Vagina (tissue), 2 donors: ENCODE results near the gene CACNB2. TPM values are rescaled to one million over a fixed set of nuclear protein-coding genes. Genes with fewer than 3 reads are reported as not detected.

ENCODE experiments used
- DNase-seq, 2 donors: peaks; one replicate each; pipeline ENCODE4 v3.0.0-alpha.2; 2017; ENCODE audit errors: extremely low spot score in 2 of 2
- H3K27ac ChIP-seq: fragments of 200-600 bp; sonication (generic); one replicate; pipeline ENCODE4 v1.5.1; 2019
- H3K27me3 ChIP-seq: fragments of 200-600 bp; sonication (generic); one replicate; pipeline ENCODE4 v1.5.1; 2019
- H3K36me3 ChIP-seq, 2 donors: fragments of 200-600 bp; sonication (generic); one replicate each; pipeline ENCODE4 v1.5.1; 2017 to 2019
- H3K4me1 ChIP-seq: fragments of 200-600 bp; sonication (generic); one replicate; pipeline ENCODE4 v1.5.1; 2019
- H3K4me3 ChIP-seq, 2 donors: fragments of 200-600 bp; sonication (generic); 1 replicate in 1 of 2; 2 replicates in 1 of 2; pipeline ENCODE4 v1.5.1; 2016 to 2019
- H3K9me3 ChIP-seq: fragments of 200-600 bp; sonication (generic); one replicate; pipeline ENCODE4 v1.5.1; 2019
- POLR2A ChIP-seq, 2 donors: fragments of 450-650 bp; IDR thresholded peaks; one replicate each; pipeline ENCODE4 v1.6.1; 2017; ENCODE audit warnings: antibody characterized with exemption in 2 of 2, mild to moderate bottlenecking in 2 of 2, moderate library complexity in 2 of 2
- POLR2AphosphoS5 ChIP-seq, 2 donors: sonication (generic); formaldehyde crosslinking; IDR thresholded peaks; one replicate each; pipeline ENCODE4 v1.9.0; 2017; ENCODE audit warnings: antibody characterized with exemption in 2 of 2, mild to moderate bottlenecking in 2 of 2, low read depth in 1 of 2; ENCODE audit not compliant: insufficient read depth in 1 of 2
- intact Hi-C: fragments of 100-400 bp; cut with DNase I; formaldehyde crosslinking; loops from one replicate; pipeline ENCODE4 v1.15.1; 2023
- total RNA-seq: library from RNA; depleted of rRNA; stranded (reverse); fragments of >200 nt; gene quantifications from one replicate; pipeline ENCODE4 v1.2.3, GENCODE V29; 2016
- TF ChIP-seq, protein P1 (sequence below), 3 experiments: fragments of 450-650 bp in 2 of 3; fragments of 200-600 bp in 1 of 3; sonication (generic) in 1 of 3; IDR thresholded peaks; one replicate each; pipeline ENCODE4 v1.5.1; 2017 to 2019; ENCODE audit warnings: antibody characterized with exemption in 3 of 3, mild to moderate bottlenecking in 2 of 3, moderate library complexity in 2 of 3

Gene CACNB2
- total RNA-seq, 1 donor from 2014 or later = 12.8 TPM

DNA sequence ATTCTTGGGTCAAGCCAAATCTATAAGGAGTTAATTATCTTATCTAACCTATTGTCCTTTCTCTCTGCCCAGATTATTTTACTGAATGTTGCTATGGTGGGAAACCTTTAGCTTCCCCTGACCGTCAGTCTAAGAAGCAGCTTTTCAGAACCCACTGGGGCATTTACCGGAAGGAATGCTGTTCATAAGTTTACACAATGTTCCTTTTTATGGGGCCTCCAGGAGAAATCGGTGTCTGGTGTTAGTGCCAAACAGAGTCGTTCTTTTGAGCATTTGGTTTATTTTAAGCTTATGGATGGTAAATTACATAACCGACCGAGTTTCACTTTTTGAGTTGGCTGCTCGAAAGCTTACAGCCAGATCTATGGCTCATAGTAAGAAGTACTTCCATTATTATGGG is 111.9 kb downstream of the CACNB2 start:
- Histone ChIP-seq H3K9me3 (no peaks in the 10 kb centered on the region), H3K4me3 (no peak overlapping the region), H3K27ac (no peak overlapping the region), H3K27me3 (no peaks in the 10 kb centered on the region), H3K36me3 (no peaks in the 10 kb centered on the region), H3K4me1 (no peaks in the 10 kb centered on the region)
- TF ChIP-seq, protein P1, sequence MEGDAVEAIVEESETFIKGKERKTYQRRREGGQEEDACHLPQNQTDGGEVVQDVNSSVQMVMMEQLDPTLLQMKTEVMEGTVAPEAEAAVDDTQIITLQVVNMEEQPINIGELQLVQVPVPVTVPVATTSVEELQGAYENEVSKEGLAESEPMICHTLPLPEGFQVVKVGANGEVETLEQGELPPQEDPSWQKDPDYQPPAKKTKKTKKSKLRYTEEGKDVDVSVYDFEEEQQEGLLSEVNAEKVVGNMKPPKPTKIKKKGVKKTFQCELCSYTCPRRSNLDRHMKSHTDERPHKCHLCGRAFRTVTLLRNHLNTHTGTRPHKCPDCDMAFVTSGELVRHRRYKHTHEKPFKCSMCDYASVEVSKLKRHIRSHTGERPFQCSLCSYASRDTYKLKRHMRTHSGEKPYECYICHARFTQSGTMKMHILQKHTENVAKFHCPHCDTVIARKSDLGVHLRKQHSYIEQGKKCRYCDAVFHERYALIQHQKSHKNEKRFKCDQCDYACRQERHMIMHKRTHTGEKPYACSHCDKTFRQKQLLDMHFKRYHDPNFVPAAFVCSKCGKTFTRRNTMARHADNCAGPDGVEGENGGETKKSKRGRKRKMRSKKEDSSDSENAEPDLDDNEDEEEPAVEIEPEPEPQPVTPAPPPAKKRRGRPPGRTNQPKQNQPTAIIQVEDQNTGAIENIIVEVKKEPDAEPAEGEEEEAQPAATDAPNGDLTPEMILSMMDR (IDR thresholded peaks at IDR 0.05) = no peak
- no peak for TF ChIP-seq POLR2A (IDR thresholded peaks at IDR 0.05)
- TF ChIP-seq POLR2AphosphoS5 (IDR thresholded peaks at IDR 0.05; ENCODE audit: insufficient read depth in 1 of 2, low read depth in 1 of 2) = no peak
- intact Hi-C loops = no loop called here
- DNase-seq = peak in 1 of 2 donors; percentile 32

DNA sequence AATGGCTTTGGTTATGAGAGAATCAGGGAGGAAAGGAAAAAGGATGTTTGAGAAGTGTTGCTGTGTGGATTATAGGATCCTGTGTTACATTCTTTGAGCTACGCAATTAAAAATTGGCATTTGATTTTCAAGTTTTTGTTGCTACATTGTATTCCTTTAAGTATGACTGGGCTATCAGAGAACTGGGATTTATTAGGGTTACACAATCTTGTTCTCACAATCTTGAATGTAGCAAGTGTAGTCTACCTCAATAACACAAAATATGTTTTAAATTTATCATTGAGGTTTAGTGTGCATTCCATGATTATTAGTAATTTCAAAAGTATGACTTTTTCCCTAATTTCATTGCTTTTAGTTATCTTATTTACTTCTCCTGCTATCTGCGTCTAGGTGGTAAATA is 113.9 kb downstream of the CACNB2 start:
- DNase-seq = no peak
- intact Hi-C loops = no loop called here
- TF ChIP-seq POLR2AphosphoS5 (IDR thresholded peaks at IDR 0.05; ENCODE audit: insufficient read depth in 1 of 2, low read depth in 1 of 2) = no peak
- TF ChIP-seq, protein P1 (IDR thresholded peaks at IDR 0.05) = no peak
- TF ChIP-seq POLR2A (IDR thresholded peaks at IDR 0.05) = no peak
- Histone ChIP-seq H3K27ac (no peak overlapping the region), H3K4me1 (no peaks in the 10 kb centered on the region), H3K9me3 (no peaks in the 10 kb centered on the region), H3K4me3 (no peak overlapping the region), H3K27me3 (no peaks in the 10 kb centered on the region), H3K36me3 (no peaks in the 10 kb centered on the region)

DNA sequence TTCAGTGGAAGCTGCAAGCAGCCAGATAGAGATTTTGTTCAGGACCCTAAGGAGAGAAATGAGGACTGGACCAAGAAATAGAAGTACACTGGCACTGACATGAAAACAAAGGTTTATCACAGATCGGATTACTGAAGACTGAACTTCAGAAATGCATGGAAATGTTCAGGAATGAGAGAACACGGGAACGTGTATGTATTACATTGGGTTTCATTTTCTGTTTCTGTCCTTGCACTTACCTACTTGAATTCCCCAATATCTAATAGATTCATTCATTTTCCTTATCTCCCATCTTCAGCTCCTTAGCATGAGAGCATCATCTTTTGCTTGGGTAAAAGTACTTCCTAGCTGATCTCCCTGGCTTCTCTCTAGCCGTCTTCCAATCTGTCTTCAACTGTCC is 114.5 kb downstream of the CACNB2 start:
- Histone ChIP-seq H3K9me3 (no peaks in the 10 kb centered on the region), H3K27me3 (no peaks in the 10 kb centered on the region), H3K4me3 (no peak overlapping the region), H3K27ac (no peak overlapping the region), H3K4me1 (no peaks in the 10 kb centered on the region), H3K36me3 (no peaks in the 10 kb centered on the region)
- no peak for DNase-seq
- intact Hi-C loops = no loop called here
- TF ChIP-seq, protein P1 (IDR thresholded peaks at IDR 0.05) = no peak
- TF ChIP-seq POLR2A (IDR thresholded peaks at IDR 0.05) (no peak), POLR2AphosphoS5 (IDR thresholded peaks at IDR 0.05; ENCODE audit: insufficient read depth in 1 of 2, low read depth in 1 of 2) (no peak)

DNA sequence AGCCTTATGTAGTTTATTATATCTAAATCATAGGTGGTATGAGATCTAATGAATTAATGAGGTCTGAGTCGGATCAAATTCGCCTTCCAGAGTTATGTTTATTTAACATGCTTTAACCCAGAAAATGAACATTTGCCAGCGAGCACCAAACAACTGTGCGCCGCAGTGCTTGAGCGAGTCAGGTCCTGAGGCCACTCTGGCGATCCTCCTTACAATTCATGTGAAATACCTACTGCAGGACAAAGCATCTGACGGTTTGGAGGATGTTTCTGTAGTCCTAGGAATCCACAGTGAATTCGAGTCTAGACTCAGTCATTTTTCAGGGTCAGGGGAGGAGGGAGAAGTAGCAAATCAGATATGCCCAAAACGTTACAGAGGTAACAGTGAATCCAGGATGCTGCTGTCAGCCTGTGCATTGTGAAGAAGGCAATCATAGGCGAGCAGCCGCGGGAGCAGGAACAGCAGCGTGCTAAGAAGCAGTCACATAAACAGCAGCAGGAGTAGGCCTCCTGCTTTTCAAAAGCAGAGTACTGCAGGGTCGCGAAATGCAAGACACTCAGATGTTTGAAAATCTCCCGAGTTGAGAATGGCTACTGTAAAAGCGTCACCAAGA is 120.2 kb downstream of the CACNB2 start:
- Histone ChIP-seq H3K27ac (no peak overlapping the region), H3K27me3 (no peaks in the 10 kb centered on the region), H3K4me1 (no peaks in the 10 kb centered on the region), H3K9me3 (no peaks in the 10 kb centered on the region), H3K36me3 (no peaks in the 10 kb centered on the region), H3K4me3 (no peak overlapping the region)
- DNase-seq = no peak
- intact Hi-C loops = no loop called here
- no peak for TF ChIP-seq POLR2A (IDR thresholded peaks at IDR 0.05)
- TF ChIP-seq, protein P1 (IDR thresholded peaks at IDR 0.05) = no peak

DNA sequence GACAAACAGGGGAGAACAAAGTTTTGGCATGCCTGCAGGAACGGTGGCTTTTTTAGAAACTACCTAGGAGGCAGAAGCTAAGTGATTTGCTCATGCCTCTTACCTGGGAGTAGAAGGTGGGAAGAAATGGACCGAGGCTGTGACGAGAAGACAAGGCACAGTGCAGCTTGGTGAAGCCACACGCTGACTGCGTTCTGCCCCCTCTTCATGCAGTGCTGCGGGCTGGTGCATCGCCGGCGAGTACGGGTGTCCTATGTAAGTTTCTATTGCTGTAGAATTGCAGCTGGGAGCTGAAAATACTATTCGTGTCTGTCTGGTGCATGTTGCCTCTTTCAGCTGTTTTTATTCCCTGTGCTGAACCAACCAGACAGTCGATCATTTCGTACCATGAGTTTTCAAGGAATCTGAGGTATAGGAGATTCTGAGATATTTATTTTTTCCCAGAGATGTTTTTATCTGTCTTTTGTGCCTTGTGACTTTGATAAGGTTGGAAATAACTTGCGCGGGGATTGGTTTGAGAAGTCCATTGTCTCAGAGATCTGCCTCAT is 120.9 kb downstream of the CACNB2 start:
- DNase-seq = no peak
- H3K27ac ChIP-seq = no peak overlapping the region
- H3K4me1 ChIP-seq = no peaks in the 10 kb centered on the region
- H3K4me3 ChIP-seq = no peak overlapping the region
- H3K27me3 ChIP-seq = no peaks in the 10 kb centered on the region
- intact Hi-C loops = no loop called here
- TF ChIP-seq POLR2A (IDR thresholded peaks at IDR 0.05) = no peak
- TF ChIP-seq, protein P1 (IDR thresholded peaks at IDR 0.05) = no peak
- no peak for TF ChIP-seq POLR2AphosphoS5 (IDR thresholded peaks at IDR 0.05; ENCODE audit: insufficient read depth in 1 of 2, low read depth in 1 of 2)
- no peaks in the 10 kb centered on the region for H3K36me3 ChIP-seq
- no peaks in the 10 kb centered on the region for H3K9me3 ChIP-seq
